Endothelial cell of umbilical vein (primary cell): ENCODE data around the gene HDAC10. TPM values are rescaled to one million over a fixed set of nuclear protein-coding genes. Genes with fewer than 3 reads are reported as not detected.

ENCODE experiments used
- BruUV-seq: library from RNA; stranded (reverse); fragments of 400-500 nt; replicated peaks from 2 replicates; lab custom pipeline; 2021; lab: Mats Ljungman, UMichigan
- CTCF ChIA-PET: fragments of 300-600, 350-600 bp; sonication (Branson Sonifier 250); formaldehyde crosslinking; loops from one replicate; lab custom pipeline; 2021; ENCODE audit warnings: antibody characterized with exemption, inconsistent platforms; lab: Charles Lee
- POLR2A ChIA-PET: fragments of 300-600, 350-600 bp; sonication (Branson Sonifier 250); formaldehyde crosslinking; loops from one replicate; lab custom pipeline; 2021; ENCODE audit warnings: antibody characterized with exemption, inconsistent platforms; lab: Charles Lee
- DNase-seq: peaks from one replicate; pipeline ENCODE4 v3.0.0-alpha.2; 2011; ENCODE audit warnings: low read depth, low spot score
- FAIRE-seq: peaks from 2 replicates; lab custom pipeline; 2011; peaks lifted over from hg19 to GRCh38; lab: Jason Lieb, UNC
- H2AFZ ChIP-seq: 2 replicates; pipeline ENCODE4 v1.6.0; 2012; ENCODE audit warnings: low read depth, low read length, control low read depth, inconsistent platforms
- H3K27ac ChIP-seq: 2 replicates; pipeline ENCODE4 v1.5.1; 2011; ENCODE audit warnings: low read depth, mild to moderate bottlenecking, control low read depth, low read length, moderate library complexity; ENCODE audit not compliant: insufficient read depth
- H3K27me3 ChIP-seq, 2 experiments: 2 replicates each; pipeline versions ENCODE4 v1.6.0 to v1.6.1; 2011; ENCODE audit warnings: low read length in 2 of 2, mixed read lengths in 1 of 2; ENCODE audit not compliant: control insufficient read depth in 2 of 2, insufficient read depth in 2 of 2
- H3K36me3 ChIP-seq, 2 experiments: 2 replicates in 1 of 2; 3 replicates in 1 of 2; pipeline ENCODE4 v1.5.1; 2011; ENCODE audit warnings: low read length in 2 of 2, mild to moderate bottlenecking in 1 of 2, moderate library complexity in 1 of 2; ENCODE audit not compliant: control insufficient read depth in 2 of 2, insufficient read depth in 2 of 2; ENCODE audit errors: extremely low read depth in 1 of 2
- H3K4me1 ChIP-seq: 3 replicates; pipeline ENCODE4 v1.5.1; 2011; ENCODE audit warnings: mild to moderate bottlenecking, low read length; ENCODE audit not compliant: control insufficient read depth, insufficient read depth; ENCODE audit errors: extremely low read depth
- H3K4me2 ChIP-seq: 2 replicates; pipeline ENCODE4 v1.6.1; 2011; ENCODE audit warnings: low read length, control low read depth, mixed read lengths; ENCODE audit not compliant: insufficient read depth
- H3K4me3 ChIP-seq, 3 experiments: fragments of 200-600 bp in 1 of 3; sonication (generic), shearing (Covaris generic) in 1 of 3; replicated peaks in 1 of 3; 2 replicates each; pipeline ENCODE4 v1.5.1; 2011 to 2016; ENCODE audit warnings: control low read depth in 3 of 3, low read length in 3 of 3, mild to moderate bottlenecking in 2 of 3, inconsistent platforms in 1 of 3, low read depth in 1 of 3, moderate library complexity in 1 of 3; ENCODE audit not compliant: insufficient read depth in 1 of 3
- H3K79me2 ChIP-seq: 2 replicates; pipeline ENCODE4 v1.6.0; 2012; ENCODE audit warnings: low read length, inconsistent platforms; ENCODE audit not compliant: control insufficient read depth, insufficient read depth
- H3K9ac ChIP-seq: replicated peaks from 2 replicates; pipeline ENCODE3; 2011; ENCODE audit warnings: low read length, control low read depth; ENCODE audit not compliant: insufficient read depth; ENCODE audit errors: extremely low read depth
- H3K9me1 ChIP-seq: replicated peaks from 3 replicates; pipeline ENCODE4 v1.6.0; 2011; ENCODE audit warnings: mild to moderate bottlenecking, low read length; ENCODE audit not compliant: control insufficient read depth, insufficient read depth; ENCODE audit errors: extremely low read depth
- H3K9me3 ChIP-seq: replicated peaks from 2 replicates; pipeline ENCODE4 v1.5.1; 2012; ENCODE audit warnings: low read length, inconsistent platforms; ENCODE audit not compliant: control insufficient read depth, insufficient read depth
- H4K20me1 ChIP-seq: replicated peaks from 2 replicates; pipeline ENCODE3; 2011; ENCODE audit warnings: mild to moderate bottlenecking, low read length; ENCODE audit not compliant: control insufficient read depth, insufficient read depth; ENCODE audit errors: extremely low read depth
- CTCF ChIP-seq, 2 donors: IDR thresholded peaks; 1 replicate in 1 of 2; 2 replicates in 1 of 2; pipeline ENCODE4 v1.5.1; 2011; ENCODE audit warnings: low read length in 2 of 2, mild to moderate bottlenecking in 2 of 2, moderate library complexity in 2 of 2, control low read depth in 1 of 2, inconsistent platforms in 1 of 2, low read depth in 1 of 2; ENCODE audit not compliant: insufficient read depth in 1 of 2; ENCODE audit errors: extremely low read depth in 1 of 2
- GATA2 ChIP-seq: IDR thresholded peaks from 2 replicates; pipeline ENCODE4 v1.7.0; 2011; ENCODE audit warnings: low read depth, mild to moderate bottlenecking, moderate library complexity, mixed read lengths, low read length; ENCODE audit not compliant: insufficient read length, insufficient read depth
- MAX ChIP-seq: IDR thresholded peaks from 2 replicates; pipeline ENCODE4 v1.6.1; 2011; ENCODE audit not compliant: insufficient read depth, insufficient read length
- MYC ChIP-seq: IDR thresholded peaks from one replicate; pipeline ENCODE4 v1.6.1; 2011; ENCODE audit warnings: mild to moderate bottlenecking, low read depth, low read length
- POLR2A ChIP-seq: IDR thresholded peaks from 2 replicates; pipeline ENCODE4 v1.6.1; 2012; ENCODE audit warnings: low read depth, mild to moderate bottlenecking, control low read depth, low read length
- POLR2AphosphoS5 ChIP-seq: IDR thresholded peaks from 2 replicates; pipeline ENCODE4 v1.6.1; 2012; ENCODE audit warnings: low read depth, mild to moderate bottlenecking, control low read depth, low read length, moderate library complexity; ENCODE audit not compliant: insufficient read depth
- dilution Hi-C: fragments of 300-500 bp; cut with MboI; formaldehyde crosslinking; loops from one replicate; pipeline ENCODE4 v1.15.0; 2019; ENCODE audit warnings: low sequenced_read_pairs; ENCODE audit not compliant: extremely low pct_ligation_motif_present
- intact Hi-C: fragments of 100-400 bp; cut with micrococcal nuclease; formaldehyde crosslinking; loops from one replicate; pipeline ENCODE4 v1.10.0; 2022
- polyA plus RNA-seq, 4 experiments: library from polyadenylated mRNA; depleted of rRNA in 3 of 4; stranded (reverse) in 3 of 4; unstranded in 1 of 4; fragments of >200 nt; gene quantifications; 2 replicates each; pipeline versions ENCODE4 v1.2.1 to v1.2.3, GENCODE V29; 2011 to 2012; ENCODE audit warnings: missing spikeins in 1 of 4
- total RNA-seq: library from RNA; stranded (reverse); gene quantifications from 2 replicates; pipeline ENCODE4 v1.2.3, GENCODE V29; 2021

The HDAC10 gene
- total and polyA plus RNA-seq, 2 donors (not counting 3 experiments of a cell fraction or from before 2014, with no cell fraction given) = 32.6 to 47.0 TPM

- H3K79me2 ChIP-seq = peaks cover 43% of the 10 kb centered on the region
- no peaks in the 10 kb centered on the region for H3K27me3 ChIP-seq
- peak within 1 kb of the TSS; percentile 94 for H3K4me2 ChIP-seq
- peaks cover 0 to 11% of the 10 kb centered on the region in 2 experiments for H3K36me3 ChIP-seq
- ChIA-PET POLR2A (no interaction called here), CTCF (interaction anchor here (0.9 to 1.4 kb wide), 3 partner anchors 23 to 281 kb away, joined by 4 to 5 read pairs (median 4); partner anchors contain the start of gene SCO2)
- H3K9me3 ChIP-seq = no peaks in the 10 kb centered on the region
- TF ChIP-seq MYC (peak; percentile 58), POLR2A (peak; percentile 83), POLR2AphosphoS5 (peak; percentile 94), MAX (peak; percentile 55), CTCF (IDR thresholded peaks at IDR 0.05; ENCODE audit: extremely low read depth in 1 of 2, insufficient read depth in 1 of 2, low read depth in 1 of 2, low read length in 2 of 2) (no peak), GATA2 (no peak)
- dilution Hi-C loops = no loop called here
- DNase-seq = peak; percentile 88
- peak within 1 kb of the TSS; percentile 73 for H3K27ac ChIP-seq
- no peaks in the 10 kb centered on the region for H4K20me1 ChIP-seq
- peak within 1 kb of the TSS; percentile 91 for H3K9ac ChIP-seq
- BruUV-seq = no TSS peak
- peak within 1 kb of the TSS; percentile 55 to 98 (median 90) for H3K4me3 ChIP-seq
- peaks cover 26% of the 10 kb centered on the region for H3K4me1 ChIP-seq
- FAIRE-seq = peak; percentile 84
- intact Hi-C loops = no loop called here
- no peaks in the 10 kb centered on the region for H3K9me1 ChIP-seq
- H2AFZ ChIP-seq = peak within 1 kb of the TSS; percentile 90
These were observed 6.4 kb downstream of the HDAC10 start, which contains the start of gene TUBGCP6 for GRCh38 chr22:50244420-50245213. Gene TUBGCP6 (minus strand): TSS chr22:50245023. CDS start chr22:50244459, 564 bp downstream.
